Mesendoderm (in vitro differentiated cells): ENCODE results near the gene IPCEF1.

Experiments
- DNase-seq: peaks from one replicate; pipeline ENCODE4 v3.0.0; 2013
- H2AK5ac ChIP-seq: 2 replicates; pipeline ENCODE4 v1.6.1; 2013; ENCODE audit warnings: low read length, inconsistent platforms
- H2BK120ac ChIP-seq: 2 replicates; pipeline ENCODE4 v1.6.1; 2013; ENCODE audit warnings: low read depth, mild to moderate bottlenecking, low read length, moderate library complexity, mixed read lengths
- H2BK15ac ChIP-seq: replicated peaks from 2 replicates; pipeline ENCODE4 v1.6.1; 2013; ENCODE audit warnings: low read depth, mild to moderate bottlenecking, moderate library complexity
- H2BK5ac ChIP-seq: 2 replicates; pipeline ENCODE4 v1.6.1; 2013; ENCODE audit warnings: low read length, inconsistent platforms
- H3K18ac ChIP-seq: 2 replicates; pipeline ENCODE4 v1.6.1; 2013; ENCODE audit warnings: mild to moderate bottlenecking, low read length, mixed read lengths
- H3K23ac ChIP-seq: one replicate; pipeline ENCODE4 v1.6.1; 2013; ENCODE audit warnings: low read length
- H3K27ac ChIP-seq: 2 replicates; pipeline ENCODE4 v1.5.1; 2013; ENCODE audit warnings: low read depth, mild to moderate bottlenecking, inconsistent platforms, low read length, moderate library complexity
- H3K27me3 ChIP-seq: 2 replicates; pipeline ENCODE4 v1.6.1; 2013; ENCODE audit warnings: low read length, control low read depth, mild to moderate bottlenecking, inconsistent platforms; ENCODE audit not compliant: insufficient read depth, poor library complexity
- H3K36me3 ChIP-seq: 2 replicates; pipeline ENCODE4 v1.6.1; 2013; ENCODE audit warnings: low read length, inconsistent platforms; ENCODE audit not compliant: control insufficient read depth, insufficient read depth
- H3K4ac ChIP-seq: one replicate; pipeline ENCODE4 v1.6.1; 2013; ENCODE audit warnings: low read depth, mild to moderate bottlenecking, low read length, moderate library complexity
- H3K4me1 ChIP-seq: 2 replicates; pipeline ENCODE4 v1.6.1; 2013; ENCODE audit warnings: low read depth, low read length, inconsistent platforms; ENCODE audit not compliant: control insufficient read depth
- H3K4me2 ChIP-seq: 2 replicates; pipeline ENCODE4 v1.6.1; 2013; ENCODE audit warnings: low read length
- H3K4me3 ChIP-seq: 2 replicates; pipeline ENCODE4 v1.5.1; 2013; ENCODE audit warnings: mild to moderate bottlenecking, low read length
- H3K56ac ChIP-seq: one replicate; pipeline ENCODE4 v1.6.1; 2013; ENCODE audit warnings: low read length
- H3K79me1 ChIP-seq: 2 replicates; pipeline ENCODE4 v1.6.1; 2013; ENCODE audit warnings: low read length, inconsistent platforms
- H3K79me2 ChIP-seq: 2 replicates; pipeline ENCODE4 v1.6.1; 2013; ENCODE audit warnings: mild to moderate bottlenecking, low read length; ENCODE audit not compliant: control insufficient read depth, insufficient read depth
- H3K9ac ChIP-seq: 2 replicates; pipeline ENCODE4 v1.6.1; 2013; ENCODE audit warnings: low read length, inconsistent platforms
- H4K5ac ChIP-seq: one replicate; pipeline ENCODE4 v1.6.1; 2013; ENCODE audit warnings: low read length
- H4K8ac ChIP-seq: one replicate; pipeline ENCODE4 v1.6.1; 2013; ENCODE audit warnings: low read depth, mild to moderate bottlenecking, control low read depth, low read length, moderate library complexity
- WGBS: extraction: QIAGEN DNeasy Blood & Tissue Kit; methylation state at CpG from one replicate; pipeline ENCODE4 v1.1.7; 2013; ENCODE audit warnings: low lambda C conversion rate, missing lambda C conversion rate; ENCODE audit not compliant: insufficient coverage; ENCODE audit errors: extremely low coverage; 5-methylcytosine and 5-hydroxymethylcytosine counted together

The IPCEF1 gene

GRCh38 chr6:154143753-154144152, 212.8 kb downstream of the IPCEF1 start:
- no peaks in the 10 kb centered on the region for H3K79me1 ChIP-seq
- no peak overlapping the region for H2BK5ac ChIP-seq
- no peak overlapping the region for H3K4ac ChIP-seq
- H2BK120ac ChIP-seq, result no peak overlapping the region
- H3K27me3 ChIP-seq, result no peaks in the 10 kb centered on the region
- no peaks in the 10 kb centered on the region for H3K36me3 ChIP-seq
- no peak overlapping the region for H3K23ac ChIP-seq
- no peak overlapping the region for H4K8ac ChIP-seq
- H2AK5ac ChIP-seq, result no peak overlapping the region
- H3K4me1 ChIP-seq, result no peaks in the 10 kb centered on the region
- no CpG with 5 or more reads among the region's 1 CpG for WGBS
- H3K56ac ChIP-seq, result no peak overlapping the region
- no peaks in the 10 kb centered on the region for H3K79me2 ChIP-seq
- no peak overlapping the region for H3K4me3 ChIP-seq
- H4K5ac ChIP-seq, result no peak overlapping the region
- H3K4me2 ChIP-seq, result no peak overlapping the region
- no peak overlapping the region for H3K27ac ChIP-seq
- DNase-seq, result no peak
- no peak overlapping the region for H3K9ac ChIP-seq
- no peak overlapping the region for H3K18ac ChIP-seq
- no peak overlapping the region for H2BK15ac ChIP-seq

GRCh38 chr6:154140743-154141142, 215.9 kb downstream of the IPCEF1 start:
- Histone ChIP-seq H3K4me2 (no peak overlapping the region), H3K4me1 (no peaks in the 10 kb centered on the region), H3K4me3 (no peak overlapping the region), H3K79me2 (no peaks in the 10 kb centered on the region), H3K56ac (no peak overlapping the region), H2BK5ac (no peak overlapping the region), H3K36me3 (no peaks in the 10 kb centered on the region), H3K27me3 (no peaks in the 10 kb centered on the region), H3K18ac (no peak overlapping the region), H2BK120ac (no peak overlapping the region), H3K4ac (no peak overlapping the region), H3K27ac (no peak overlapping the region), H3K79me1 (no peaks in the 10 kb centered on the region), H4K5ac (no peak overlapping the region), H2BK15ac (no peak overlapping the region), H2AK5ac (no peak overlapping the region), H3K23ac (no peak overlapping the region), H3K9ac (no peak overlapping the region), H4K8ac (no peak overlapping the region)
- no CpG with 5 or more reads among the region's 2 CpGs for WGBS
- no peak for DNase-seq

GRCh38 chr6:154139892-154140291, 216.7 kb downstream of the IPCEF1 start:
- Histone ChIP-seq H3K27ac (no peak overlapping the region), H3K4me2 (no peak overlapping the region), H3K4me3 (no peak overlapping the region), H4K5ac (no peak overlapping the region), H3K9ac (no peak overlapping the region), H3K79me1 (no peaks in the 10 kb centered on the region), H2BK5ac (no peak overlapping the region), H3K4me1 (no peaks in the 10 kb centered on the region), H3K27me3 (no peaks in the 10 kb centered on the region), H3K79me2 (no peaks in the 10 kb centered on the region), H4K8ac (no peak overlapping the region), H3K56ac (no peak overlapping the region), H3K4ac (no peak overlapping the region), H3K36me3 (no peaks in the 10 kb centered on the region), H2BK15ac (no peak overlapping the region), H2AK5ac (no peak overlapping the region), H3K23ac (no peak overlapping the region), H2BK120ac (no peak overlapping the region), H3K18ac (no peak overlapping the region)
- DNase-seq, result no peak
- WGBS, result no CpG with 5 or more reads among the region's 6 CpGs

GRCh38 chr6:154138793-154139192, 217.8 kb downstream of the IPCEF1 start:
- H3K23ac ChIP-seq, result no peak overlapping the region
- H3K4ac ChIP-seq, result no peak overlapping the region
- no CpG with 5 or more reads among the region's 6 CpGs for WGBS
- no peak overlapping the region for H3K56ac ChIP-seq
- no peaks in the 10 kb centered on the region for H3K79me2 ChIP-seq
- no peak for DNase-seq
- no peak overlapping the region for H3K18ac ChIP-seq
- no peak overlapping the region for H3K4me2 ChIP-seq
- H4K8ac ChIP-seq, result no peak overlapping the region
- H3K4me1 ChIP-seq, result no peaks in the 10 kb centered on the region
- H2AK5ac ChIP-seq, result no peak overlapping the region
- H2BK120ac ChIP-seq, result no peak overlapping the region
- no peak overlapping the region for H2BK5ac ChIP-seq
- no peak overlapping the region for H3K27ac ChIP-seq
- no peak overlapping the region for H2BK15ac ChIP-seq
- no peaks in the 10 kb centered on the region for H3K79me1 ChIP-seq
- H3K36me3 ChIP-seq, result no peaks in the 10 kb centered on the region
- no peak overlapping the region for H4K5ac ChIP-seq
- H3K9ac ChIP-seq, result no peak overlapping the region
- H3K27me3 ChIP-seq, result no peaks in the 10 kb centered on the region
- H3K4me3 ChIP-seq, result no peak overlapping the region

GRCh38 chr6:154134471-154135147, 222.0 kb downstream of the IPCEF1 start:
- no CpG with 5 or more reads among the region's 8 CpGs for WGBS

GRCh38 chr6:154127657-154128056, 228.9 kb downstream of the IPCEF1 start:
- no peaks in the 10 kb centered on the region for H3K4me1 ChIP-seq
- no CpG with 5 or more reads among the region's 2 CpGs for WGBS
- no peak overlapping the region for H3K23ac ChIP-seq
- no peak overlapping the region for H3K18ac ChIP-seq
- no peak overlapping the region for H3K4me3 ChIP-seq
- no peak overlapping the region for H2AK5ac ChIP-seq
- no peak overlapping the region for H4K8ac ChIP-seq
- no peak overlapping the region for H3K56ac ChIP-seq
- H2BK120ac ChIP-seq, result no peak overlapping the region
- H3K4me2 ChIP-seq, result no peak overlapping the region
- H3K79me2 ChIP-seq, result no peaks in the 10 kb centered on the region
- no peak overlapping the region for H2BK15ac ChIP-seq
- no peak overlapping the region for H4K5ac ChIP-seq
- DNase-seq, result peak; percentile 57
- H3K9ac ChIP-seq, result no peak overlapping the region
- H3K27ac ChIP-seq, result no peak overlapping the region
- no peak overlapping the region for H3K4ac ChIP-seq
- no peaks in the 10 kb centered on the region for H3K36me3 ChIP-seq
- no peak overlapping the region for H2BK5ac ChIP-seq
- no peaks in the 10 kb centered on the region for H3K79me1 ChIP-seq
- no peaks in the 10 kb centered on the region for H3K27me3 ChIP-seq

More at GRCh38 chr6:154134471-154135147, 222.0 kb downstream of the IPCEF1 start:
- Histone ChIP-seq H3K27ac (no peak overlapping the region), H4K8ac (no peak overlapping the region), H3K4me3 (no peak overlapping the region), H3K79me1 (no peaks in the 10 kb centered on the region), H2BK5ac (no peak overlapping the region), H3K9ac (no peak overlapping the region), H3K4ac (no peak overlapping the region), H3K4me2 (no peak overlapping the region), H4K5ac (no peak overlapping the region), H3K27me3 (no peaks in the 10 kb centered on the region), H3K23ac (no peak overlapping the region), H2BK120ac (no peak overlapping the region), H2AK5ac (no peak overlapping the region), H3K18ac (no peak overlapping the region), H3K36me3 (no peaks in the 10 kb centered on the region), H3K79me2 (no peaks in the 10 kb centered on the region), H3K4me1 (no peaks in the 10 kb centered on the region), H3K56ac (no peak overlapping the region), H2BK15ac (no peak overlapping the region)
- DNase-seq, result no peak
